Fibroblast of villous mesenchyme (primary cell): ENCODE data around the gene ALKAL2. TPM values are rescaled to one million over a fixed set of nuclear protein-coding genes. Genes with fewer than 3 reads are reported as not detected.

Experiments
- DNase-seq: peaks from one replicate; pipeline ENCODE4 v3.0.0-alpha.2; 2010; ENCODE audit warnings: low read depth
- H3K4me3 ChIP-seq: 2 replicates; pipeline ENCODE4 v1.5.1; 2011; ENCODE audit warnings: low read depth, mild to moderate bottlenecking, low read length
- CTCF ChIP-seq: IDR thresholded peaks from 2 replicates; pipeline ENCODE4 v1.5.1; 2012; ENCODE audit warnings: low read depth, mild to moderate bottlenecking, low read length; ENCODE audit not compliant: insufficient read depth
- total RNA-seq: library from RNA; depleted of rRNA; stranded (reverse); fragments of >200 nt; gene quantifications from 2 replicates; pipeline ENCODE4 v1.2.3, GENCODE V29; 2012

The ALKAL2 gene
- total RNA-seq, 1 donor: 0.43 TPM

GRCh38 chr2:310994-311393 lies 23.1 kb upstream of the ALKAL2 start:
- H3K4me3 ChIP-seq: no peak overlapping the region
- TF ChIP-seq CTCF: no peak
- no peak for DNase-seq

GRCh38 chr2:309954-310510 lies 22.1 kb upstream of the ALKAL2 start:
- no peak for TF ChIP-seq CTCF
- no peak overlapping the region for H3K4me3 ChIP-seq
- no peak for DNase-seq

- TF ChIP-seq CTCF: no peak
- DNase-seq: no peak
- no peak overlapping the region for H3K4me3 ChIP-seq
These were observed 21.5 kb upstream of the ALKAL2 start for GRCh38 chr2:309148-309953.

GRCh38 chr2:305366-305765 lies 17.5 kb upstream of the ALKAL2 start:
- TF ChIP-seq CTCF: no peak
- DNase-seq: no peak
- H3K4me3 ChIP-seq: no peak overlapping the region

- no peak for DNase-seq
- no peak overlapping the region for H3K4me3 ChIP-seq
- TF ChIP-seq CTCF: no peak
These were observed 8.5 kb upstream of the ALKAL2 start for GRCh38 chr2:296354-296753.

- no peak overlapping the region for H3K4me3 ChIP-seq
- no peak for TF ChIP-seq CTCF
- no peak for DNase-seq
These were observed 7.2 kb upstream of the ALKAL2 start for GRCh38 chr2:295090-295489.
